Hindlimb muscle (tissue), 1 donor: ENCODE data around the gene ATP6V0B. TPM values are rescaled to one million over a fixed set of nuclear protein-coding genes. Genes with fewer than 3 reads are reported as not detected.

Source experiments
- DNase-seq: peaks from one replicate; pipeline ENCODE4 v3.0.0-alpha.2; 2013
- polyA plus RNA-seq: library from polyadenylated mRNA; unstranded; fragments of 120-200 nt; gene quantifications from one replicate; pipeline ENCODE4 v1.2.1, GENCODE V29; 2013; ENCODE audit not compliant: insufficient read length

The ATP6V0B gene
- polyA plus RNA-seq, 1 donor: 50.4 TPM

DNA sequence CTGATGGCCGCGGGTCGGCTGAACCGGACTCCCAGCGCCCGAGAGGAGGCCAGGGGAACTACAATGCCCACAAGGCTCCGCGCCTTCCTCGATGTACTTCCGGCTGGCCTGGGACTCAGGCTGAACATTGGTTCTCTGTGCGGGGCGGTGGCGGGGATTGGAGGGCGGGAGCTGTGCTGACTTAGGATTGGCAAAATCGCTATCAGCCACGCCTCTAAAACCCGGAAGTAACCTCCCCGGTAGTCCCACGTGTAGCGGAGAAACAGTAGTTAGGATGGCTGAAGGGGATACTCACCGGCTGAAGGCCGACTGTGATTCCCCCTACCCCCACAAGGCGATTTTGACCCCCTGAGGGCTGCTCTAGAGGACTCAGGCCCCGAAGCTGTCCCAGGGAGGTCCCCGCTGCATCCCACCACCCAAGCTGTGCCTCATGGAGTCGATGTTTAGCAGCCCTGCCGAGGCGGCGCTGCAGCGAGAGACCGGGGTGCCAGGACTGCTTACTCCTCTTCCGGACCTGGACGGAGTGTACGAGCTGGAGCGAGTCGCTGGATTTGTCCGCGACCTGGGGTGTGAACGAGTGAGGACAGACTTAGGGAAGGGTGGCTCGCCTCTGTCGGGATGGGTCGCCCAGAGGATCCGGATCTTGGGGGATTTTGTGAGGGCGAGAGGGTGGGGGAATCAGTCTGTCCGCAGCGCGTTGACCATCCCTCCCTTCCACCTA, 4.9 kb upstream of the ATP6V0B start, which contains the start of gene DPH2:
DPH2 (plus strand) TSS at position 265 of the 721 bp plus-strand sequence; CDS start at position 431, 166 bp downstream.
- peak; percentile 96 for DNase-seq

DNA sequence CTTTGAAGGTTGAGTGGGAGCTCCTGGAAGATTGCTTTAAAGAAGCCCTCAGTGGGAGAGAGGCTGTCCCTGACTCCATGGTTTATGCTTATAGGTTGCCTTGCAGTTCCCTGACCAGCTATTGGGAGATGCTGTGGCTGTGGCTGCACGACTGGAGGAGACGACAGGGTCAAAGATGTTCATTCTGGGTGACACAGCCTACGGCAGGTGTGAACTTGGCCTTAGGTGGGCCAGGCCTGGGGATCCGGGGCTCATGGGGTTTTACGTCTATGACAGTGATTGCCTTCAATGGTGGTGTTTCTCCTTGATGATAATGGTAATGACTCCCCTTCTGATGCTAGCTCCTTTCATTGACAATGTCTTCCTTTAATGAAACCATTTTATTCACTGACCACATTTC, 4.3 kb upstream of the ATP6V0B start:
- DNase-seq: no peak

GRCh38 chr1:43970911-43971310, 3.8 kb upstream of the ATP6V0B start:
- DNase-seq: no peak

GRCh38 chr1:43971336-43971980, 3.3 kb upstream of the ATP6V0B start:
- no peak for DNase-seq

- no peak for DNase-seq
These were observed 748 bp upstream of the ATP6V0B start for GRCh38 chr1:43973981-43974442.

- DNase-seq: peak; percentile 39
These were observed 645 bp downstream of the ATP6V0B start for GRCh38 chr1:43975249-43975961.

DNA sequence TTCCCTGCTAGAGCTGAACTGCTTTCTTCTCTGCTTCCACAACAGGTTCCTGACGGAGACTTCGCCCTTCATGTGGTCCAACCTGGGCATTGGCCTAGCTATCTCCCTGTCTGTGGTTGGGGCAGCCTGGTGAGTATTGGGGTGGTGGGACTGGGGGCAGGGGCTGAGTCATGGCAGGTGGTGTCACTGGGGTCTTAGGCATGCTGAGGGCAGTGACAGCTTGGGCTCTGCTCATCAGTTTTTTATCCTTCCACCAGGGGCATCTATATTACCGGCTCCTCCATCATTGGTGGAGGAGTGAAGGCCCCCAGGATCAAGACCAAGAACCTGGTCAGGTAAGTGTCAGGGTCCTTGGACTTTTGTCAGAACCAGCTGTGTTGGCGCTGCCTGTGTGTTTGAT, 1.3 kb downstream of the ATP6V0B start:
- DNase-seq: no peak

GRCh38 chr1:43976890-43977289, 2.1 kb downstream of the ATP6V0B start:
- DNase-seq: no peak

- no peak for DNase-seq
These were observed 2.9 kb downstream of the ATP6V0B start for GRCh38 chr1:43977376-43978263.

- DNase-seq: no peak
These were observed 3.4 kb downstream of the ATP6V0B start for GRCh38 chr1:43978264-43978550.

- peak; percentile 63 for DNase-seq
These were observed 3.9 kb downstream of the ATP6V0B start, which contains the start of gene B4GALT2 for GRCh38 chr1:43978551-43979260. Gene B4GALT2, plus strand, starts transcription at chr1:43979210. Its CDS starts 1,951 bp downstream, at chr1:43981161.

GRCh38 chr1:43979261-43979527, 4.4 kb downstream of the ATP6V0B start:
- no peak for DNase-seq

DNA sequence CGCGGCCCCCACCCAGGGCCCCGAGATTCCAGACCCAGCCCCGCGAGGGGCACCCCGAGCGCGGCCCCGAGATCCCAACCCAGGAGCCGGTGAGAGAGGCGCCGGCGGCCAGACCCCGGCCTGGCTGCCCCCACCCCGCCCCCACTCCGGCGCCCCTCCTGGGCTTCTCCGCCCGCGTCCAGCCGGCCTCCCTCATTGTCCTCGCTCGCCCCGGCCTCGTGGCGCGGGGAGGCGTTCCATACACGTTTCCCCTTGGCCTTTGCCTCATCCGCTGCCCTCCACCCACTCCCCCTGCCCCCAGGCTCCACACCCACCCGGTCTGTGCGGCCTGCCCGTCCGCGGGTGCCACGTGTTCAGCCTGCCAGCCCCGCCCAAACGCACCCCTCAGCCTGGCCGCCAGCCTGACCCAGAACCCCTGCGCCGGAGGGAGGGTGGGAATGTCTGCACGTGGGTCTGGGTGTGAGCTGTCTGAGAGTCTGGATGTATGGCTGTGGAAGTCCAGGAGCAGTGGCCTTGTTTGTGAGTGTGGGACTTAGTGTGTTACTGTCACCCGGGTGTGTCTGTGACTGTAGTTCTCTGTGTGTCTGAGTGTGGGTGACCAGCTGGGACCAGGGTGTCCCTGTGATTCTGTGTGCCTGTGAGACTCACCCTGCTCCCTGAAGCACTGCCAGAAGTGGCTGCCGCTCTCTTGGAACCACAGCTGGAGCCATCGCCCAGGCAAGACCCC, 4.9 kb downstream of the ATP6V0B start:
- peak; percentile 46 for DNase-seq

DNA sequence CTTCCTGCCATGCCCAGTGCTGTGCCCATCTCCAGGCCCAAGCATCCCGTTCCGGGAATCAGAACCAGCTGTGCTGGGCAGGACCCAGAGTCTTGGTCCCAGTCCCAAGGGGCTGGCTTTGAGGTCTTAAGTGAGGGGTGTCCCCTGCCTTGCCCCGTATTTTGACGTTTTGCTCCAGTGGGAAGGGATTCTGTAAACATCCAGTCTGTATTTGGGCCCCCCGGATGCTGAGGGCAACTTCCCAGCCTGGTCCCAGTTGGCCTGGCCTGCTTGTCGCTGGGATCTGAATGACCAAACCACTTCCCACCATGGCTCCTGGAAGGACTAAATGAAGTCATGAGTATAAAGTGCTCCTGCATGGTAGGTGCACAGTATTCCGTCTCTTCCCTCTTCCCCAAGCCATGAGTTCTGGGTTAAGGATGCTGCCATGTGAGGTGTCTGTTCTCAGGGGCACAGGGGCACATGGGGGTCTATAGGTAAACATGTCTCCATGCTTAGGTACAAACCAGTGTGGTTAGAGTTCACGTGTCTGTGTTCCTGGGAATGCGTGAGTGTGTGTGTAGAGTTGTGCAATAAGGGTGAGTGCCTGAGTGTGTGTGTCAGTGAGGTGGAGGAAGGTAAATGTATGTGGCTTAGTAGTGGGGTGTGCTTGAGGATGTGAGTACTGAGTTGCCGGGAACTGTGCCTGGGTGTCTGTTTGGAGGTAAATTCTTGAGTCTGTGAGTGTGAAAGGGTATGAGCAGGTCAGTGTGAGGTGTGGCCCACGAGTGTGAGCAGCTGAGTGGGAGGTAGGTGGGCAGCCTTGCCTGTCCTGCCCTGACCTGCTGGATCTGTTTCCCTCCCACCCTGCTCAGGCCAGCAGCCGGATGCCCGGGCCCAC, 5.7 kb downstream of the ATP6V0B start:
- DNase-seq: no peak

- DNase-seq: no peak
These were observed 6.4 kb downstream of the ATP6V0B start for GRCh38 chr1:43981135-43981491.

GRCh38 chr1:43981636-43982035, 6.9 kb downstream of the ATP6V0B start:
- DNase-seq: no peak

DNA sequence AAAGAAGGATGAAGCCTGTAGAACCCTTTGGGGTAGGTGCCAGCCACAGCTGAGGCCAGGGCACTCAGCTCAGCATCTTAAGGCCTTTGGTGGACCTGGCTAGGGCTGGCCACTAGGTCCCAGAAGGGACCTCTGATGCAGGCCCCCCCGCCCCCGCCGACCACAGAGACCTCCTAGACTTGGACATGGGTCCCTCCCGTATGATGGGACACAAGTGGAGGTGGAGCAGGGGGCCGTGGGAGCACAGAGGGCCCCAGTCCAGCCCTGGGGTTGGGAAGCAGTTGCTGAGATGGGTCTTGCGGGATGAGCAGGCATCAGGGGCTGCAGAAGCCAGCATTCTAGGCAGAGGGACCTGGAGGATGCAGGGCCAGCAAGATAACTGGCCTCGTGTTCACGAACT, 7.5 kb downstream of the ATP6V0B start:
- no peak for DNase-seq

DNA sequence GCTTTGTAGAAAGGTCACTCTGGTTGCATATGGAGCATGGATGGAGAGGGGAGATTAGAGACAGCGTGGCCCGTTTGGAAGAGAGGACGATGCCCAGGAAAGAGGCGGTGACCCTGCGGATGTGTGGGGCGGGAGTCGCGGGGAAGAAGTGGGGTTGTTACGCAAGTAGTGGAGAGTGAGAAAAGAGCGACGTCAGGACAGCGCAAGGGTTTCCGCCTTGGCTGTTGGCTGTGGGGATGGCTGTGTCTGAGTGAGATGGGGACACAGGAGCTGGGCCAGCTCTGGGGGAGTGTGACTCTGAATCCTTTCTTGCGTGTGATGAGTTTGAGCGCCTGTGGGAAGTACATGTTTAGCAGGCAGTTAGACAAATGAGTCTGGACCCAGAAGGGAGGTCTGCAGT, 8.0 kb downstream of the ATP6V0B start:
- DNase-seq: no peak

DNA sequence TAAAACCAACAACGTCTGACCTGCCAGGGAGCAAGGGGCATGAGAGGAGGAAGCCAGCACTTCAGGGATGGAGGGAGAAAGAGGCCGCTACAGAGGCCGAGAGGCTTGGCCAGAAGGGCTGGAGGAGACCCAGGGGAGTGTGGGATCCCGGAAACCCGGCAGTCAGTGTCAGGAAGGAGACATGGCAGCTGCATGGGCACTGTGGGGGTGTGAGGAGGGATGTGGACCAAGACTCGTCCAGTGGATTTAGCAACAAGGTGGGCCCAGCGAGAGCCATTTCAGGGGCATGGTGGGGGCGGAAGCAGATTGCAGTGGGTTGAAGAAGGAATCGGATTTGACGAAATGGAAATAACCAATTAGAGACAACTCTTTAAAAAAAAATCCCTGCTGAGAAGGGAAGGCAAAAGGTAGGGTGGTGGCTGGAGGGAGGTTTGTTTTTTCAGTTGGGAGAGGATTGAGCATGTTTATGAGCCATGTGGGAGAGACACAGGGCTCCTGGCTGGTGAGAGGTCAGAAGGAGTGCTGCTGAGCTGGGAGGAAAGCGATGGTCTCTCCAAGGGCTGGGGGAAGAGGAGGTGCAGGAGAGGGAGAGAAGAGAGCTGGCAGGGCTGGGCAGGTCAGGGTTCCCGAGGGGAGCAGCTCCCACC, 8.6 kb downstream of the ATP6V0B start:
- DNase-seq: no peak

GRCh38 chr1:43984855-43985254, 10.1 kb downstream of the ATP6V0B start:
- no peak for DNase-seq
